ENCODE data around the gene ABHD16A. TPM values are rescaled to one million over a fixed set of nuclear protein-coding genes. Genes with fewer than 3 reads are reported as not detected.

ABHD16A gene
- total and polyA plus RNA-seq, 2 of the 13 experiments (the other 11 are each of a cell fraction or from before 2014, with no cell fraction given): 43.5 to 45.4 TPM

- TF ChIP-seq, protein P1, sequence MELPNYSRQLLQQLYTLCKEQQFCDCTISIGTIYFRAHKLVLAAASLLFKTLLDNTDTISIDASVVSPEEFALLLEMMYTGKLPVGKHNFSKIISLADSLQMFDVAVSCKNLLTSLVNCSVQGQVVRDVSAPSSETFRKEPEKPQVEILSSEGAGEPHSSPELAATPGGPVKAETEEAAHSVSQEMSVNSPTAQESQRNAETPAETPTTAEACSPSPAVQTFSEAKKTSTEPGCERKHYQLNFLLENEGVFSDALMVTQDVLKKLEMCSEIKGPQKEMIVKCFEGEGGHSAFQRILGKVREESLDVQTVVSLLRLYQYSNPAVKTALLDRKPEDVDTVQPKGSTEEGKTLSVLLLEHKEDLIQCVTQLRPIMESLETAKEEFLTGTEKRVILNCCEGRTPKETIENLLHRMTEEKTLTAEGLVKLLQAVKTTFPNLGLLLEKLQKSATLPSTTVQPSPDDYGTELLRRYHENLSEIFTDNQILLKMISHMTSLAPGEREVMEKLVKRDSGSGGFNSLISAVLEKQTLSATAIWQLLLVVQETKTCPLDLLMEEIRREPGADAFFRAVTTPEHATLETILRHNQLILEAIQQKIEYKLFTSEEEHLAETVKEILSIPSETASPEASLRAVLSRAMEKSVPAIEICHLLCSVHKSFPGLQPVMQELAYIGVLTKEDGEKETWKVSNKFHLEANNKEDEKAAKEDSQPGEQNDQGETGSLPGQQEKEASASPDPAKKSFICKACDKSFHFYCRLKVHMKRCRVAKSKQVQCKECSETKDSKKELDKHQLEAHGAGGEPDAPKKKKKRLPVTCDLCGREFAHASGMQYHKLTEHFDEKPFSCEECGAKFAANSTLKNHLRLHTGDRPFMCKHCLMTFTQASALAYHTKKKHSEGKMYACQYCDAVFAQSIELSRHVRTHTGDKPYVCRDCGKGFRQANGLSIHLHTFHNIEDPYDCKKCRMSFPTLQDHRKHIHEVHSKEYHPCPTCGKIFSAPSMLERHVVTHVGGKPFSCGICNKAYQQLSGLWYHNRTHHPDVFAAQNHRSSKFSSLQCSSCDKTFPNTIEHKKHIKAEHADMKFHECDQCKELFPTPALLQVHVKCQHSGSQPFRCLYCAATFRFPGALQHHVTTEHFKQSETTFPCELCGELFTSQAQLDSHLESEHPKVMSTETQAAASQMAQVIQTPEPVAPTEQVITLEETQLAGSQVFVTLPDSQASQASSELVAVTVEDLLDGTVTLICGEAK (IDR thresholded peaks at IDR 0.05): no peak
- TF ChIP-seq, protein P1 (CRISPR knock-in tag; IDR thresholded peaks at IDR 0.05): peak; percentile 78; the same call in 1 of the 2 replicates
- TF ChIP-seq, protein P2, sequence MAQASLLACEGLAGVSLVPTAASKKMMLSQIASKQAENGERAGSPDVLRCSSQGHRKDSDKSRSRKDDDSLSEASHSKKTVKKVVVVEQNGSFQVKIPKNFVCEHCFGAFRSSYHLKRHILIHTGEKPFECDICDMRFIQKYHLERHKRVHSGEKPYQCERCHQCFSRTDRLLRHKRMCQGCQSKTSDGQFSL (CRISPR knock-in tag; IDR thresholded peaks at IDR 0.05): peak; percentile 91
- TF ChIP-seq, protein P3, sequence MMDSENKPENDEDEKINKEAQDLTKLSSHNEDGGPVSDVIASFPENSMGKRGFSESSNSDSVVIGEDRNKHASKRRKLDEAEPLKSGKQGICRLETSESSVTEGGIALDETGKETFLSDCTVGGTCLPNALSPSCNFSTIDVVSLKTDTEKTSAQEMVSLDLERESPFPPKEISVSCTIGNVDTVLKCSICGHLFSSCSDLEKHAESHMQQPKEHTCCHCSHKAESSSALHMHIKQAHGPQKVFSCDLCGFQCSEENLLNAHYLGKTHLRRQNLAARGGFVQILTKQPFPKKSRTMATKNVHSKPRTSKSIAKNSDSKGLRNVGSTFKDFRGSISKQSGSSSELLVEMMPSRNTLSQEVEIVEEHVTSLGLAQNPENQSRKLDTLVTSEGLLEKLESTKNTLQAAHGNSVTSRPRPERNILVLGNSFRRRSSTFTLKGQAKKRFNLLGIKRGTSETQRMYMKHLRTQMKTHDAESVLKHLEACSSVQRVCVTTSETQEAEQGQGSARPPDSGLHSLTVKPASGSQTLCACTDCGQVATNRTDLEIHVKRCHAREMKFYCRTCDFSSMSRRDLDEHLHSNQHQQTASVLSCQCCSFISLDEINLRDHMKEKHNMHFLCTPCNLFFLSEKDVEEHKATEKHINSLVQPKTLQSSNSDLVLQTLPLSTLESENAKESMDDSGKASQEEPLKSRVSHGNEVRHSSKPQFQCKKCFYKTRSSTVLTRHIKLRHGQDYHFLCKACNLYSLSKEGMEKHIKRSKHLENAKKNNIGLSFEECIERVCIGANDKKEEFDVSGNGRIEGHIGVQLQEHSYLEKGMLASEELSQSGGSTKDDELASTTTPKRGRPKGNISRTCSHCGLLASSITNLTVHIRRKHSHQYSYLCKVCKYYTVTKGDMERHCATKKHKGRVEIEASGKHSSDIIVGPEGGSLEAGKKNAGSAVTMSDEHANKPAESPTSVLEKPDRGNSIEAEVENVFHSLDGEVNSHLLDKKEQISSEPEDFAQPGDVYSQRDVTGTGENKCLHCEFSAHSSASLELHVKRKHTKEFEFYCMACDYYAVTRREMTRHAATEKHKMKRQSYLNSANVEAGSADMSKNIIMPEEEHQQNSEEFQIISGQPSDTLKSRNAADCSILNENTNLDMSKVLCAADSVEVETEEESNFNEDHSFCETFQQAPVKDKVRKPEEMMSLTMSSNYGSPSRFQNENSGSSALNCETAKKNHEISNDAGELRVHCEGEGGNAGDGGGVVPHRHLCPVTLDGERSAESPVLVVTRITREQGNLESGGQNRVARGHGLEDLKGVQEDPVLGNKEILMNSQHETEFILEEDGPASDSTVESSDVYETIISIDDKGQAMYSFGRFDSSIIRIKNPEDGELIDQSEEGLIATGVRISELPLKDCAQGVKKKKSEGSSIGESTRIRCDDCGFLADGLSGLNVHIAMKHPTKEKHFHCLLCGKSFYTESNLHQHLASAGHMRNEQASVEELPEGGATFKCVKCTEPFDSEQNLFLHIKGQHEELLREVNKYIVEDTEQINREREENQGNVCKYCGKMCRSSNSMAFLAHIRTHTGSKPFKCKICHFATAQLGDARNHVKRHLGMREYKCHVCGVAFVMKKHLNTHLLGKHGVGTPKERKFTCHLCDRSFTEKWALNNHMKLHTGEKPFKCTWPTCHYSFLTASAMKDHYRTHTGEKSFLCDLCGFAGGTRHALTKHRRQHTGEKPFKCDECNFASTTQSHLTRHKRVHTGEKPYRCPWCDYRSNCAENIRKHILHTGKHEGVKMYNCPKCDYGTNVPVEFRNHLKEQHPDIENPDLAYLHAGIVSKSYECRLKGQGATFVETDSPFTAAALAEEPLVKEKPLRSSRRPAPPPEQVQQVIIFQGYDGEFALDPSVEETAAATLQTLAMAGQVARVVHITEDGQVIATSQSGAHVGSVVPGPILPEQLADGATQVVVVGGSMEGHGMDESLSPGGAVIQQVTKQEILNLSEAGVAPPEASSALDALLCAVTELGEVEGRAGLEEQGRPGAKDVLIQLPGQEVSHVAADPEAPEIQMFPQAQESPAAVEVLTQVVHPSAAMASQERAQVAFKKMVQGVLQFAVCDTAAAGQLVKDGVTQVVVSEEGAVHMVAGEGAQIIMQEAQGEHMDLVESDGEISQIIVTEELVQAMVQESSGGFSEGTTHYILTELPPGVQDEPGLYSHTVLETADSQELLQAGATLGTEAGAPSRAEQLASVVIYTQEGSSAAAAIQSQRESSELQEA (CRISPR knock-in tag; IDR thresholded peaks at IDR 0.05; ENCODE audit: not compliant biosample characterization): peak; percentile 54
- peak; percentile 61 for TF ChIP-seq SP5 (CRISPR knock-in tag; IDR thresholded peaks at IDR 0.05; ENCODE audit: borderline replicate concordance, low read depth)
- peak; percentile 91; the same call in 1 of the 2 replicates for TF ChIP-seq MIER3 (CRISPR knock-in tag; IDR thresholded peaks at IDR 0.05; ENCODE audit: borderline replicate concordance)
Observed at GRCh38 chr6:31655349-31656237, 47.5 kb downstream of the ABHD16A start, which contains the start of gene APOM (continued).
